HTR-8/SVneo (cell line): ENCODE data around the gene ABR.
A peak's percentile ranks its signal among the peaks of the same experiment; 100 is the strongest.
"Not testable (repeated sequence)": the region's sequence is repeated elsewhere in the genome, so short reads cannot be mapped to it uniquely, and the experiment has no call there.

Experiments used
- DNase-seq: peaks from one replicate; pipeline ENCODE4 v3.0.0; 2011; ENCODE audit warnings: low spot score, mixed read lengths; ENCODE audit not compliant: insufficient read length
- FAIRE-seq: peaks from 2 replicates; lab custom pipeline; 2011; peaks lifted over from hg19 to GRCh38; lab: Jason Lieb, UNC

The ABR gene

GRCh38 chr17:979212-979538 lies 200.6 kb downstream of the ABR start:
- no peak for DNase-seq
- peak; percentile 28 for FAIRE-seq

GRCh38 chr17:978103-979093 lies 201.4 kb downstream of the ABR start:
- FAIRE-seq = peak; percentile 64
- no peak for DNase-seq

GRCh38 chr17:977166-977565 lies 202.6 kb downstream of the ABR start:
- DNase-seq (no peak), FAIRE-seq (no peak)

DNA sequence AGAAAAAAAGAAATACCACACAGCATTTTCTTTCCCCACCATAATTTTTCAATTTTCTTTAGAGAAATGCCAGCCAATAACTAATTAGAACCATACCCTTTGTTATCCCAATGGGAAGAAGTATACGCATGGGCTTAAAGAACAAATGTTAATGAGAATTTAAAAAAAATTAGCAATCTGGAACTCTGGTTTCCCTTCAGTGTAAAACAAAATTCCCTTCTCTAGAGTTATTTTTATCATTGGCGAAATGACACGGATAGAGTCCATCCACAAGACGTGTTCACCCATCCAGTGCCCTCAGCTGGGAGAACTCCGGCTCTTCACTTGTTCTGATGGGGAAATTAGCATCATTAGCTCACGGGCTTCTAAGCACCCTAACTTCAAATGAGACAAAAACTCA lies 203.5 kb downstream of the ABR start:
- FAIRE-seq = no peak
- no peak for DNase-seq

- DNase-seq (no peak), FAIRE-seq (peak; percentile 66)
Observed at GRCh38 chr17:975371-975915, 204.3 kb downstream of the ABR start.

DNA sequence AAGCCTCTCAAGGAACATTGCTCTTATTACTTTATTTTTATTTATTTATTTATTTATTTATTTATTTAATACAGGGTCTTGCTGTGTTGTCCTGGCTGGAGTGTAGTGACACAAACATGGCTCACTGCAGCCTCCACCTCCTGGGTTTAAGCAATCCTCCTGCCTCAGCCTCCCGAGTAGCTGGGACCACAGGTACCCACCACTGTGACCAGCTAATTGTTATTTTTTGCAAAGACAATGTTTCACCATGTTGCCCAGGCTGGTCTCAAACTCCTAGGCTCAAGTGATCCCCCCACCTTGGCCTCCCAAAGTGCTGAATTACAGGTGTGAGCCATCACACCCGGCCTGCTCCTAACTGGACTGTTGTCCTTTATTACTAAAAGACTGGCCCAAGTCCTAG lies 205.0 kb downstream of the ABR start:
- DNase-seq, FAIRE-seq: not testable (repeated sequence)

- no peak for DNase-seq
- FAIRE-seq = no peak
Observed at GRCh38 chr17:973053-973452, 206.7 kb downstream of the ABR start.

DNA sequence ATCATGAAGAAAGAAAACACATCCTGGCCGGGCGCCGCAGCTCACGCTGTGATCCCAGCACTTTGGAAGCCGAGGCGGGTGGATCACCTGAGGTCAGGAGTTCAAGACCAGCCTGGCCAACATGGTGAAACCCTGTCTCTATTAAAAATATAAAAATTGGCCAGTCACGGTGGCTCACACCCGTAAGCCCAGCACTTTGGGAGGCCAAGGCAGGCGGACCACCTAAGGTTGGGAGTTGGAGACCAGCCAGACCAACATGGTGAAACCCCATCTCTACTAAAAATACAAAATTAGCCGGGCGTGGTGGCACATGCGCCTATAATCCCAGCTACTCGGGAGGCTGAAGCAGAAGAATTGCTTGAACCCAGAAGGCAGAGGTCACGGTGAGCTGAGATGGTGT lies 207.9 kb downstream of the ABR start:
- not testable (repeated sequence) for FAIRE-seq, DNase-seq

GRCh38 chr17:970364-970763 lies 209.4 kb downstream of the ABR start:
- DNase-seq (no peak), FAIRE-seq (no peak)

- DNase-seq (no peak), FAIRE-seq (no peak)
Observed at GRCh38 chr17:969811-970355, 209.9 kb downstream of the ABR start.

- no peak for DNase-seq
- FAIRE-seq = no peak
Observed at GRCh38 chr17:968812-969730, 210.7 kb downstream of the ABR start.

GRCh38 chr17:967122-967521 lies 212.7 kb downstream of the ABR start:
- DNase-seq (no peak), FAIRE-seq (no peak)

GRCh38 chr17:965311-965989 lies 214.3 kb downstream of the ABR start:
- DNase-seq (no peak), FAIRE-seq (no peak)

- no peak for DNase-seq
- peak; percentile 31 for FAIRE-seq
Observed at GRCh38 chr17:964876-965275, 214.9 kb downstream of the ABR start.

DNA sequence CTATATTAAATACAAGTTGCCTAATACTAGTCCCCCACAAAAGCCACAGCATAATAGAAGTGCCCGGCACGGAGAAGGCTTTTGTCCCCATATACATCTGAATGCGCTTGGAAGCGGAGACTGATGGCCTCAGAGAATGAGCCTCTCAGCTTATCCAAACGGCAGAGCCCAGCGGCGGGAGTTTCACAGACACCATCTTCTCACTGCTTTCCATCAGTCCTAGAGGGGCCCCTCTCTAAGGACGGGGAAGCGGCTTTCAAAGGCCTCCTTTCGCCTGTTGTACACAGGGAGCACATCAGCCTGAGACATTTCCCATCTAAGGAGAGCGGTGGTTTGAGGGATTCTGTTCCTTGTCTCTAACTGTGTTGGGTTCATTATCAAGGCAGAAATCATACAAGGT lies 217.1 kb downstream of the ABR start:
- FAIRE-seq (no peak), DNase-seq (no peak)

- DNase-seq (no peak), FAIRE-seq (no peak)
Observed at GRCh38 chr17:962166-962565, 217.6 kb downstream of the ABR start.

DNA sequence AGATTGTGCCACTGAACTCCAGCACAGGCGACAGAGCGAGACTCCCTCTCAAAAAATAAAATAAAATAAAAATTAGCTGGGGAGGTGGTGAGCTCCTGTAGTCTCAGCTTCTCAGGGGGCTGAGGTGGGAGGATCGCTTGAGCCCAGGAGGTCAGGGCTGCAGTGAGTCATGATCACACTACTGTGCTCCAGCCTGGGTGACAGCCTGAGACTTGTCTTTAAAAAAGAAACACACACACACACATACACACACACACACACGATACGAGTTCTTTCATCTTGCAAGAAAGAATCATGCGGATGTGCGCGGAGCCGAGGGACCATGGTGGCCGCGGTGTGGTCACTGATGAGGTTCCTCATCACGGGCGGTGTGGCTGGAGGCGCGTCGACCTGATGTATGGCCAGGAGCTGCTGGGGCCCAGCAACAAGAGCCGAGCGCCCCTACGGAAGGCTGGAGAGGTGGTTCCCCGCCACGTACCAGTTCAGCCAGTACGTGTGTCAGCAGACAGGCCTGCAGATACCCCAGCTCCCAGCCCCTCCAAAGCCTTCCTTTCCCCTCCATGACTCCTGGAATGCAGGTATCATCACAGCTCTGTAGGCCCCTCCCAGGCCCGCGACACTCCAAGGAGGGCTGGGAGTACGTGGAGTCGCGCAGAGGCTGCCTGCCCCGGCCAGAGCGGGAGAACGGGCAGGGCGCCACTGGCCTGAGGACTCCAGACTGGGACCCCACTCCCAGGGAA lies 220.9 kb downstream of the ABR start:
- DNase-seq (no peak), FAIRE-seq (peak; percentile 51)

DNA sequence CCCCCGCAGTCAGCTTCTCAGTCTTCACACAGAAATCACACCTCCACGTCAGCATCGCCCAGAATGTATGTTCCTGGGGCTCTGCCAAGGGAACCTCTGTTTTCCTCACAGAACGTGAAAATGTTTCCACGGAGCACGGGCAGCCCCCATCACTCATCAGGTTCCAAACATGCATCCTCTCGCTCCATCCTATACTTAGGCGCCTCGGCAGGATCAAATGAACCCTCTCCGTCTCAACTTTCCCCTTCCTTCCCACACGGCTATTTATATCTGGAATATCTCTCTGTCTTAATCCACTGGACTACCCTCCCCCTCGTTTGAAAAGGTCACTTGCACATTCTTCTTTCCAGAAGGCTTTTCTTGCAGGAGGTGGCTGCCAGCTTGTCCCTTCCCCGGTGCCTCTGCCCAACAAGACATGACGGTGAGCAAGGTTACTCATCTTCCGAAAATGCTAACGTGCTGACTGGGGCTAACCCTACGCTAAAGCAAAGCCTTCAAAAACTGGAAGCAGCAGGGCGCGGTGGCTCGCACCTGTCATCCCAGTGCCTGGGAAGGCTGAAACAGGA lies 221.8 kb downstream of the ABR start:
- peak; percentile 33 for FAIRE-seq
- DNase-seq = no peak

- peak; percentile 78 for DNase-seq
- peak; percentile 80 for FAIRE-seq
Observed at GRCh38 chr17:956905-957304, 222.9 kb downstream of the ABR start.
